Loucy (cell line): ENCODE results near the gene NOL9.

ENCODE experiments used
- H2AFZ ChIP-seq: fragments of 200-600 bp; sonication (generic); 2 replicates; pipeline ENCODE4 v1.6.0; 2016; ENCODE audit warnings: antibody characterized with exemption, mild to moderate bottlenecking, low read length, moderate library complexity
- H3F3A ChIP-seq: fragments of 200-600 bp; 2 replicates; pipeline ENCODE4 v1.6.0; 2016; ENCODE audit warnings: antibody characterized with exemption, low read depth, mild to moderate bottlenecking
- H3K27me3 ChIP-seq: fragments of 200-600 bp; sonication (generic); 2 replicates; pipeline ENCODE4 v1.6.1; 2014; ENCODE audit warnings: low read length, mild to moderate bottlenecking; ENCODE audit not compliant: insufficient read depth, poor library complexity, severe bottlenecking
- H3K36me3 ChIP-seq: fragments of 200-600 bp; sonication (generic); 2 replicates; pipeline ENCODE4 v1.6.1; 2016; ENCODE audit warnings: low read length; ENCODE audit not compliant: insufficient read depth
- H3K4me1 ChIP-seq: fragments of 200-600 bp; sonication (generic); 2 replicates; pipeline ENCODE4 v1.5.1; 2014; ENCODE audit warnings: low read length, mild to moderate bottlenecking; ENCODE audit not compliant: insufficient read depth, poor library complexity, severe bottlenecking
- H3K4me2 ChIP-seq: fragments of 200-600 bp; sonication (generic); 2 replicates; pipeline ENCODE4 v1.6.0; 2014; ENCODE audit warnings: antibody characterized with exemption, low read length, low read depth, mild to moderate bottlenecking; ENCODE audit not compliant: poor library complexity, severe bottlenecking
- H3K4me3 ChIP-seq: fragments of 200-600 bp; sonication (generic); 2 replicates; pipeline ENCODE4 v1.5.1; 2014; ENCODE audit warnings: low read length, mild to moderate bottlenecking, mixed read lengths; ENCODE audit not compliant: poor library complexity, severe bottlenecking
- H3K79me2 ChIP-seq: fragments of 200-600 bp; sonication (generic); 2 replicates; pipeline ENCODE4 v1.6.1; 2014; ENCODE audit warnings: low read length; ENCODE audit not compliant: insufficient read depth
- H3K9ac ChIP-seq: fragments of 200-600 bp; sonication (generic); 2 replicates; pipeline ENCODE4 v1.6.0; 2014; ENCODE audit warnings: mild to moderate bottlenecking, low read depth, low read length, moderate library complexity; ENCODE audit not compliant: poor library complexity, severe bottlenecking
- H3K9me2 ChIP-seq: fragments of 200-600 bp; sonication (generic); replicated peaks from 2 replicates; pipeline ENCODE4 v1.6.1; 2016; ENCODE audit warnings: low read depth, low read length, mixed read lengths
- H3K9me3 ChIP-seq: fragments of 200-600 bp; sonication (generic); 2 replicates; pipeline ENCODE4 v1.6.1; 2014; ENCODE audit warnings: mild to moderate bottlenecking, antibody characterized with exemption, low read length, low read depth; ENCODE audit not compliant: insufficient read depth
- H4K20me1 ChIP-seq: fragments of 200-600 bp; sonication (generic); 2 replicates; pipeline ENCODE4 v1.6.0; 2014; ENCODE audit warnings: antibody characterized with exemption, low read length, mild to moderate bottlenecking; ENCODE audit not compliant: insufficient read depth, poor library complexity, severe bottlenecking
- EZH2phosphoT487 ChIP-seq: fragments of 200-600 bp; IDR thresholded peaks from 2 replicates; pipeline ENCODE4 v1.6.1; 2018; ENCODE audit warnings: antibody characterized with exemption, mild to moderate bottlenecking, moderate library complexity, borderline replicate concordance
- TF ChIP-seq, protein P1 (sequence below): fragments of 200-600 bp; sonication (generic); conservative IDR thresholded peaks from 2 replicates; pipeline ENCODE4 v1.5.1; 2014; ENCODE audit warnings: mild to moderate bottlenecking, antibody characterized with exemption, low read length

The NOL9 gene

DNA sequence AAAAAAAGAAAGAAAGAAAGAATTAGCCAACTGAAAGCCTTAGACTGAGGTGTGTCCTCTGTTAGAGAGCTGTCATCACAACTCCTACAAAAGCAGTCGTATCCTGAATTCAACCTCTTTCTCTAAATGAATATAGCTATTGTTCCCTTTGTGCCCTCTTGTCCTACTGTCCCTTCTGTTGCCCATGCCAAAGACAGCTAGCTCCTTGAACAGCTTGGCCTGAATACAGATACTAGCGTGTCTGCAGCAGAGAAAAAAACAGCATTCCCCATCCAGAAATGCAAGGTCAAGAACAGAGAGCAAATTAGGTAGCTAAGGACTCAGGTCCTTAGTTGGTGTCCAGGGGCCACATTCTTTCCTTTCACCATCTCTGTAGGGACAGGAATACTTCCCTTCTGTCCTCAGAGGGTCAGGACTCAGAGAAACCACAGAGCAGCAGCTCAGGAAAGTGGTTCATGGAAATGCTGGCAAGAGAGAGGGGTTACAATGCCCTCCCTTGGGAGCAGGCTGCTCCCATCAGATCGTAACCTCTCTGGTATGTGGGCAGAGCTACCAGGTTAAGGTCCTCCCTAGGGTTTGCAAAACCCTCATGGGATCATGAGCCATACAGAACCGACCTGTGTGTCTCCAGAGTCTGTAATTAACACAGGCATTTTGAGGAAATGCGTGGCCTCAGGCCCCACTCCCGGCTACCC, 23.7 kb upstream of the NOL9 start:
- Histone ChIP-seq H3K4me2 (no peak overlapping the region), H4K20me1 (peaks cover 17% of the 10 kb centered on the region), H3K4me1 (peaks cover 17% of the 10 kb centered on the region), H3K4me3 (no peak overlapping the region), H3K9ac (no peak overlapping the region), H3K9me2 (no peaks in the 10 kb centered on the region), H3K79me2 (peaks cover 26% of the 10 kb centered on the region), H3K36me3 (no peaks in the 10 kb centered on the region), H2AFZ (no peak overlapping the region), H3K9me3 (no peaks in the 10 kb centered on the region), H3F3A (no peaks in the 10 kb centered on the region), H3K27me3 (no peaks in the 10 kb centered on the region)
- TF ChIP-seq, protein P1, sequence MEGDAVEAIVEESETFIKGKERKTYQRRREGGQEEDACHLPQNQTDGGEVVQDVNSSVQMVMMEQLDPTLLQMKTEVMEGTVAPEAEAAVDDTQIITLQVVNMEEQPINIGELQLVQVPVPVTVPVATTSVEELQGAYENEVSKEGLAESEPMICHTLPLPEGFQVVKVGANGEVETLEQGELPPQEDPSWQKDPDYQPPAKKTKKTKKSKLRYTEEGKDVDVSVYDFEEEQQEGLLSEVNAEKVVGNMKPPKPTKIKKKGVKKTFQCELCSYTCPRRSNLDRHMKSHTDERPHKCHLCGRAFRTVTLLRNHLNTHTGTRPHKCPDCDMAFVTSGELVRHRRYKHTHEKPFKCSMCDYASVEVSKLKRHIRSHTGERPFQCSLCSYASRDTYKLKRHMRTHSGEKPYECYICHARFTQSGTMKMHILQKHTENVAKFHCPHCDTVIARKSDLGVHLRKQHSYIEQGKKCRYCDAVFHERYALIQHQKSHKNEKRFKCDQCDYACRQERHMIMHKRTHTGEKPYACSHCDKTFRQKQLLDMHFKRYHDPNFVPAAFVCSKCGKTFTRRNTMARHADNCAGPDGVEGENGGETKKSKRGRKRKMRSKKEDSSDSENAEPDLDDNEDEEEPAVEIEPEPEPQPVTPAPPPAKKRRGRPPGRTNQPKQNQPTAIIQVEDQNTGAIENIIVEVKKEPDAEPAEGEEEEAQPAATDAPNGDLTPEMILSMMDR, result no peak
- no peak for TF ChIP-seq EZH2phosphoT487

DNA sequence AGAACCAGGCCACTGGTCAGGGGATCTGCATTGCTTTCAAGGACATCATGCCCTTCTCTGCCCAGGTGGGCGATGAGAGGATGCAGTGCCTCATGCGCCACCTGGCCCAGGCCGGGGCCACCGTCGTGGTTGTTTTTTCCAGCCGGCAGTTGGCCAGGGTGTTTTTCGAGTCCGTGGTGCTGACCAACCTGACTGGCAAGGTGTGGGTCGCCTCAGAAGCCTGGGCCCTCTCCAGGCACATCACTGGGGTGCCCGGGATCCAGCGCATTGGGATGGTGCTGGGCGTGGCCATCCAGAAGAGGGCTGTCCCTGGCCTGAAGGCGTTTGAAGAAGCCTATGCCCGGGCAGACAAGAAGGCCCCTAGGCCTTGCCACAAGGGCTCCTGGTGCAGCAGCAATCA, 20.5 kb upstream of the NOL9 start:
- H3K9me3 ChIP-seq, result no peaks in the 10 kb centered on the region
- no peaks in the 10 kb centered on the region for H3F3A ChIP-seq
- no peaks in the 10 kb centered on the region for H3K27me3 ChIP-seq
- H3K9ac ChIP-seq, result no peak overlapping the region
- H4K20me1 ChIP-seq, result no peaks in the 10 kb centered on the region
- H3K4me1 ChIP-seq, result no peaks in the 10 kb centered on the region
- H3K79me2 ChIP-seq, result no peaks in the 10 kb centered on the region
- H3K4me2 ChIP-seq, result no peak overlapping the region
- TF ChIP-seq, protein P1, result no peak
- no peak for TF ChIP-seq EZH2phosphoT487
- no peaks in the 10 kb centered on the region for H3K9me2 ChIP-seq
- no peak overlapping the region for H3K4me3 ChIP-seq
- no peak overlapping the region for H2AFZ ChIP-seq
- no peaks in the 10 kb centered on the region for H3K36me3 ChIP-seq

DNA sequence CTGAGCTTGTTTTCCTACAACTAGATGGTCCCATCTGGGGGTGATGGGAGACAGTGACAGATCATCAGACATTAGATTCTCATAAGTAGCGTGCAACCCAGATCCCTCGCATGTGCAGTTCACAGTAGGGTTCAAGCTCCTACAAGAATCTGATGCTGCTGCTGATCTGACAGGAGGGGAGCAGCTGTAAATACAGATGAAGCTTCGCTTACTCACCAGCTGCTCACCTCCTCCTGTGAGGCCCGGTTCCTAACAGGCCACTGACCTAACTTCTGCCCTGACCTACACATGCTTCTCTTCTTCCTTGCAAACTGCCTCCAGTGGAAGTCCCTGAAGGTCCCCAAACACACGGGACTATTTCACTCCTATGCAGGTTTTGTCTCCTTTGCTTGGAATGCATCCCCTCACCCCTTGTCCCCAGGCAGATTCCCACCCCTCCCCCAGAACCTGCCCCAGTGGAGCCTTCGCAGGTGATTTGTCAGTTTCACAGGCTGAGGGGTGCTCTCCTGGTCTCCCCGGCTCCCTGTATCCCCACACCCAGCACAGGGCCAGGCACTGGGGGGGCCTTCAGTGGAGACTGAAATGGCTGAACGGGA, 19.8 kb upstream of the NOL9 start:
- Histone ChIP-seq H4K20me1 (no peaks in the 10 kb centered on the region), H3K27me3 (no peaks in the 10 kb centered on the region), H3K4me3 (no peak overlapping the region), H3K9me3 (no peaks in the 10 kb centered on the region), H3K4me2 (no peak overlapping the region), H3F3A (no peaks in the 10 kb centered on the region), H3K9ac (no peak overlapping the region), H3K36me3 (no peaks in the 10 kb centered on the region), H3K79me2 (no peaks in the 10 kb centered on the region), H2AFZ (no peak overlapping the region), H3K4me1 (no peaks in the 10 kb centered on the region), H3K9me2 (no peaks in the 10 kb centered on the region)
- TF ChIP-seq EZH2phosphoT487, result no peak
- TF ChIP-seq, protein P1, result no peak
